H54 (cell line): ENCODE data around the gene SMIM32.

Experiments used
- DNase-seq: peaks from one replicate; pipeline ENCODE4 v3.0.0; 2011; ENCODE audit warnings: low spot score, mixed read lengths; ENCODE audit not compliant: insufficient read length
- FAIRE-seq: peaks from 3 replicates; lab custom pipeline; 2011; peaks lifted over from hg19 to GRCh38; lab: Jason Lieb, UNC
- POLR2A ChIP-seq: IDR thresholded peaks from 2 replicates; pipeline ENCODE4 v1.6.1; 2011; ENCODE audit warnings: low read depth, mild to moderate bottlenecking, low read length

SMIM32 gene

DNA sequence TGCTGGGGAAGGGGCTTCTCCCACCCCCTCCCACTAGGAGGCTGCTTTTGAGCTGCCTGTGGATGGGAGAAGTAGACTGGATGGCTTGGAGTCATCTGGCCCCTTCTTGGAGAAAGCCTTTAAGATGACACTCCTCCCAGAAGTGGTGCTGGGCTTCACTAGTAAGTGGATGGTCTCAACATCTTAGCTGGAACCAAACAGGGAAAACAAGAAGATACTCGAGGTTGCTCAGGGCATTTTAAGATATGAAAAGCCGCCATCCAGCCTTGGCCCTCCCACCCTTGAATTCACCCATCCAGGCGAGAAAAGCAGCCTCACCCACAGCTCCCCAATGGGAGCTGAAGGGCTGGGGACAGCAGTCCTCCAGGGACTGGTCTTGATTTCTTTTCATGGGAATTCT lies 7.8 kb upstream of the SMIM32 start:
- TF ChIP-seq POLR2A, result no peak
- DNase-seq (no peak), FAIRE-seq (no peak)

DNA sequence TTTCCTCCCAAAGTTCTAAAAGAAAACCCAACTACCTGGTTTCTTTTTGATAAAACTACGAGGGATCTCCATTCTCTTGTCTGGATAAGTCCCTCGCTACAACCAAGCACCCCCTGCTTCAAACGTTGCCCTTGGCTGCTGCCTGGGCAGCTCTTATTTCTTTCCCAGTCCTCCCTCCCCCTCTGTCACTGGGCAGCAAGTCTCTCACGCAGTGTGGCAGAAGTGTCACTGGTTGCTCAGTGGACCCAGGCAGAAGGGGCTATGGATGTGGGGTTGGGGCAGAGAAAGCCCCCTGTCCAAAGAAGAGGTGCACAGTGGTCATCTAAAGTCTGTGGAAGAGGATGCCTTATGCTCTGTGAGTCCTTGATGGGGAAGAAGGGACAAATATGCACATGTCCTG lies 7.2 kb upstream of the SMIM32 start:
- FAIRE-seq (no peak), DNase-seq (no peak)
- TF ChIP-seq POLR2A, result no peak

DNA sequence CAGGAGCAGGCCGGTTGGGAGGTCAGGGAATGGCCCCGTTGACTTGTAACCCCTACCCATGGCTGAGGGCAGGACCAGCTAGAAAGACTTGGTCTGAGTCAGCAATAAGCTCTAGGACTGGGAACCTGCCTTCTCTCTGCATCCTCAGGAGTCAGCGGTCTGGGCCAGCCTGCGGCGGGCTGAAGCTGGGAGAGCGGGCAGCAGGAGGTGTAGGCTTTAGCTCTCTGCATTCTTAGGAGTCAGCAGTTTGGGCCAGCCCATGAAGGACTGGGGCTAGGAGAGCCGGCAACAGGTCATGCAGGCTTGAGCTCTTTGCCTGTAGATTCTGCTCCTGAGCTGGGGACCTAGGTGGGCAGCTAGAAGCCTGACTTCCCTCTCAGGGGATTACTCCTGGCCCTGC lies 6.4 kb upstream of the SMIM32 start:
- no peak for FAIRE-seq
- TF ChIP-seq POLR2A, result no peak
- DNase-seq, result no peak

DNA sequence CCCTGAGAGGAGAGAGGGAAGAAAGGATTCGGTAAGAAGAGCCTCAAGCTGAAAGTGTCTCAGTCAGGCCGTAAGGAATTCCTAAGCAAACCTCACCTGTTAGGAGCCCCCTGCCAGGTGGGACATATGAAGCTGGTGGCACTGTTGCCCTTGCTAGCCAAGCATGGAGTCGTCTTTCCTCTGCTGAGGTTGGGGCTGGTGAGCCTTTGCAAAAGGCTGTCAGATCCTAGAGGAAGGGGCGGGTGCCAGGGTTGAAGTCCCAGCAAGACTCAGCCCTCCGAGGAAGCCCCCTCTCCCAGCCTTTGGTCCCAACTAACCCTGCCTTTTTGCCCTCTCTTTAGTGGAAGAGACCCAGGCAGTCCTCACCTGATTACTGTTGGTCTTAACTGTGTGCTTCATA lies 5.5 kb upstream of the SMIM32 start:
- no peak for TF ChIP-seq POLR2A
- no peak for DNase-seq
- FAIRE-seq, result no peak

DNA sequence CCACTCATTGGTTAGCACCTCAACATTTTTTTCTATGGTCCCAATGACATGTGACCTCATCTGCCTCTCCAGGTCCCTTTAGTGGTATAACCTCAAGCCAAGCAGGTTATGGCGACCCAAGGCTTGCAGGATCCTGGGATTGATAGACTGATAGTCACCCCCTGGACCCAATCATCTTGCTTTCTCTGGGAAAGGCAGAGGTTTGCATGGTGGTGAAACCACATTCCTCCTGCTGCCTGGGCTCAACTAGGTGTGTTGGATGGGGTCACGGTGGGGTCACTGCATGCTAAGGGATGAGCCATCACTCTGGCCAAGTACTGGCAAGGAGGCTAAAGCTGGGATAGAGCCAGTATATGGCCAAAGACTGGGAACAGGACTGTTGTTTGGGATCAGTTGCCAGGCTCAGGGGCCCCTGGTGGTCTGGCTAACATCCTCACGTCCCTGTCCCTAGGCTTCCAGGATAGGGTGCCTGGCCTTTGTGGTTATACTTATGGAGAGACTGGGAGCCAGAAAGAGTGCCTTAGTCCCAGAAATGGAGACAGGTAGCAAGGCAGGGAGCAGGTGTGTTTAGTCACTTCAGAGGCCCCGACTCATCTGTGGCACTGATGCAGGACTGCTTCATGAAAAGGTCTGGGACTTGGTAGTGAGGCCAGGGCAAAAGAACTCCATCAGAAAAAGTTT lies 4.6 kb upstream of the SMIM32 start:
- DNase-seq, result no peak
- no peak for TF ChIP-seq POLR2A

DNA sequence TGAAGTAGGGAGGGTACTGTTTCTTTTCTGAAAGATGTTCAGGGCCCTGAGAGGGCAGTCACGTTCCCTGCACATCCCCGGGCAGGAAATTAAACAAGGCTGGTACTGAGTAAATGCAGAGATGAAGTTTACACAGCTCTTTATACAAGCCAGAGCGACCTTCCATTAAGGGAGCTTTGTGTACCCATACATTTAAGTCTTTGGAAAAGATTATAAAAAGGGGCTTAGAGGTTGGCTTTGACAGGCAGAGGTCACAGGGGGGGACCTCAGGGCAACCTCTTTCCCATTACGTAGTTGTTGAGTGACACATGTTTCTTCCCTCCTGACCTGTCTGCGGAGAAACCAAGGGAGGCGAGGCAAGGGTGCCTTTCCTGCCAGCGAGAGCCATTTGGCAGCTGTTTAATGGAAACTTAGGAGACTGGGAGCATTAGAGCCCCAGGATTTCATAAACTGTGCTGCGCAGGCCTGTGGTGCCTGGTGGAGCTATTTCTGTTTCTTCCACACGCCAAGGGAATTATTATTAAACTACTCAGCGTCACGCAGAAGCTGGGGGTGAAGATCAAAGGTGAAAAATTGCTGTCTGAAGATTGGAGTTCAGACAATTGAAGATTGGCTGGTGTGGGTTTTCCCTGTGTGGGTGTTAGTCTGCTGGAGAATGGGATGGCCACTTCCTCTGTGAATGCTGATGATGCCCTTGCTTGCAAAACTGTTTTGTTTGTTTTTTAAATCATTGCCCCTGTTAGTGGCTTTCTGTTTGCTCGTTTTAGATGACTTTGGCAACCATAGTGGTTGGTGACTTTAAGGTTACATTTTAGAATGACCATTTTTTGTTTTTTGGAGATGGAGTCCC lies 3.2 kb upstream of the SMIM32 start:
- DNase-seq (no peak), FAIRE-seq (no peak)

More for the DNA sequence above, 4.6 kb upstream of the SMIM32 start:
- no peak for FAIRE-seq

DNA sequence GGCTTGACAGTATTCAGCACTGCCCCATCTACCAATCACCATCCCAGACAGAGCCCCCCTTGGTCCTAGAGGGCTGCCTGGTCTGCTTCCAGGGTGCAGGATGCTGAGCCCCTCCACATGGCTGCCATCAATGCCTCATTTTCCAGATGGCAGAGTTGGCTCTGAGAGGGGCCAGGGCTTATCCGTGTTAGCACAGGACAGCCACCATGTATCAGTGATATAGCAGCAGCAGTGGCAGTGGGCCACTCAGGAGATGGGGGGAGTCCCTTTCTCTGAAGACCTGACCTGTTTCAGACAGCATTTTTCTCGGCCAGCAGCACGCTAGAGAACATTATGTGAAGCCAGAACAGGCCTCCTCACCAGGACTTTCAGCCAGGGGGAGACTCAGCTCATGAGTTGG lies 1.6 kb upstream of the SMIM32 start:
- DNase-seq (no peak), FAIRE-seq (no peak)
- no peak for TF ChIP-seq POLR2A

More for the DNA sequence above, 3.2 kb upstream of the SMIM32 start:
- no peak for TF ChIP-seq POLR2A

DNA sequence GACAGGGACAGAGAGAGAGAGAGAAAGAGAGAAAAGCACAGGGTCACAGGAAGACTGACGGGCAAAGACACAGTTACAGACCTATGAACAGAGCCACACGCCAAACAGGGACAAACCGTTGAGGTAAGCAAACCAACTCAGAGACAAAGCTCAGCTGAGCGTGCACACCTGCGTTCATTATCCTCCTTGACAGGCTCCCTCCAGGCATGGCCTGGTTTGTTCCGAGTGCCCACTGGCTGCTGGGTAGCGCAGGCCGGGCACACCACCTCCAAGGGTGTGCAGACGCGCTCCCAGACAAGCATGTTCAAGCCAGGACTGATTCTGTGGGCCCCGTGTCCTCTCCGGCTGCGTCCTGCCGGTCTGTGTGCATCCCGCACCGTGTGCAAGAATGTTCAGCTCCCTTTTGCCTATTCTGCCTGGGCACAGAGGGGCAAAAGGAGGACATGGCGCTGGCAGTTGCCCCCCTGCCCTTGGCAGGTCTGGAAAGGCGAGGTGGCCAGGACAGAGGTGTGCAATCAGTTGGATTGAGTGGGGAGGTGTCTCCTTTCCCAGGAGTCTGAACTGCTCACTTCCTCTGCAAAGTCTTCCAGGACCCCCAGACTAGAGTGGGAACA lies 467 bp upstream of the SMIM32 start:
- FAIRE-seq, result no peak
- DNase-seq, result no peak

DNA sequence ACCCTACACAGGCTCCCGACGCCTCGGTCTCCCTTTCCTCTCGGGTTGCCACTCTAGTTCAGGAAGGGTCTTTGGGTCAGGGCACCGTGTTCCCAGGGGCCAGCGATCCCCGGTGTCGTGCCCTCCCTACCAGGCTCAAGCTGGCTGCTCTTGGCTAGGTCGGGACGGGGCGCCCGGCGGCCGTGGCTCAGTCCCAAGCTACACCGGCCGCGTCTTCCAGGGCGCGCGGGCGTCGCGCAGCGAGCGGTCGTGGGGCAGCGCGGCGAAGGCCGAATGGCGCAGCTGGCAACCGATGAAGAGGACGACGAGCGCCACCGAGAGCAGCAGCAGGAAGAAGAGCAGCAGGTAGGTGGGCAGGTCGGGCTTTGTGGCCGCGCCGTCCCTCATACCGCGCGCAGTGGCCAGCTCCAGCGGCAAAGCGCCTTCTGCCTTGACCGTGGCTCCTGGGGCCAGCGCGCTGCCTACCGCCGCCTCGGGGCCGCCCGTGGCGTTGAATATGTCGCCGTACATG lies 892 bp downstream of the SMIM32 start:
- TF ChIP-seq POLR2A, result no peak
- no peak for FAIRE-seq
- no peak for DNase-seq

More for the DNA sequence above, 467 bp upstream of the SMIM32 start:
- no peak for TF ChIP-seq POLR2A

DNA sequence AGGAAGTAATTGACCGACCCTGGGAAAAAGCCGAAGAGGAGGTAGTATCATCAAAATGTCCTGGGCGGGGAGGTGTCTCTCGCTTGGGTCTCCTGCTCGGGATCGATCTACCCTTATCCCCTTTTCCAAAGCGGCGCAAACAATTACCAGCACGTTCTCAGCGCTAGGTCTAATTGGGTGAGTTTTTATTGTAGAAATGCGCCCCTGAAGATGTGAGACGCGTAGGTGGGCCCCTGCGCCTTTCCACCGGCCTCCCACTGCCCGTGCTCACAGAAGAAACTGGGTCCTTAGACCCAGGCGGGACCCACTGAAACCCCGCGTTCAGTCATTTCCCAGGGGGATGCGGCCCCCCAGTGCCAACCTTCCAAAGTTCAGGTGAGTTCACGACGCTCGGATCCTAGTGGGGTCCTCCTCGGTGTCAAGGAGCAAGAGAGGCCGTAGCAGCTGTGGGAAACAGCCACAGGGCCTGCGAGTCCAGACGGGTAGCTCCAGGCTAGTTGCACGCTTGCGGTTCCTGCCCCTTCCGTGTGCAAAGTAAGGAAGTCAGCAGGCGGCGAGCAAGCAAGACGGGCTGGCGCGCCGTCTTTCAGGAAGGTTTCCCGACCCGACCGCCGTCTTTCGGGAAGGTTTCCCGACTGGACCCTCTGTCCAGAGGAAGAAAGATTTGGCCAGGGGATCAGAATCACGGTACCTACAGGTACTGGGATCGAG lies 1.5 kb downstream of the SMIM32 start:
- FAIRE-seq (no peak), DNase-seq (no peak)
- no peak for TF ChIP-seq POLR2A

DNA sequence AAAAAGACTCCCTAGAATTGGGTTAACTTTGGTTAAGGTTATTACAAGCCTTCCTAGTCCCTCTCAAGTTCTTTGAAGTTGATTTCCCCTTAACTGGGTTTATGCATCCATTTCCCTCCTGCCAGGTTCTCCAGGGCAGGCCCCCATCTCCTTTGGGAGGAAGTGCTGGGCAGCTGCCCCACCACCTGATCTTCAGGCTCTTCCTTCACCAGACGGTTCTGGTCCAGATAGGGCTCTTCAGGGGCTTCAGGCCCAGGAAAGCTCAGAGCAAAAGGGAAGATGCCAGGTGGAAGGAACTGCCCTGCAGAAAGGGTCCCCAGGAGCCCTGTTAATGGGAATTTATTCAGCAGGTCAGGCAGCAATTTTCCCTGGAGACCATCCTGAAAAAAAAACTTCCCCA lies 2.1 kb downstream of the SMIM32 start:
- no peak for FAIRE-seq
- TF ChIP-seq POLR2A, result no peak

DNA sequence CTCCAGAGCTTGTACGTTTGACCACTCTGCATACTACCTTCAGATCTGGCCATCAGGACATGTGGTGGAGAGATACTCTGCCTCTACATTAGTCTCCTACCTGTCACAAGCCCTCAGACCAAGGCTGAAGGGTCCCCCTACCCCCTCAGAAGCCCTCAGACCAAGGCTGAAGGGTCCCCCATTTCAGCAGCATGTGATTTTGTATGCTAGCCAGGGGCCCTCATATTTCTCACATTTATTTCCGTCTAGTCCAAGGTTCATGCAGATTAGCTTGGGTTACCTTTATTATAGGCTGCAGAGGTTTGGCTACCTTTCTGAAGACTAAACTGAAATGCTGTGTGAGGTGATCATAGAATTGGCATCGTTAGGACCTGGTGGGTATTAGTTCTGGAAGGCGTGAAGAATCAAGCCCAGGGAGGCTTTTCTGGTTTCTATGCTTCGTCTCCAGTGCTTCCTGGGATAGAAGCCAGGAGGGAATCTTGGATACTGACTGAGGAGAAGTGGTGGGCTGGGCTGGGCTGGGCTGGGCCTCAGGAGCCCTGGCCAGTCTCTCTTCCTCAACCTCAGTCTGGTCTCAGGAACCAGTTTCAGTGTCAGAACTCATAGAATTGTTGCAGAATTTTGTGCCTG lies 2.8 kb downstream of the SMIM32 start:
- DNase-seq, result no peak
- no peak for FAIRE-seq
- TF ChIP-seq POLR2A, result no peak

More for the DNA sequence above, 2.1 kb downstream of the SMIM32 start:
- no peak for DNase-seq

DNA sequence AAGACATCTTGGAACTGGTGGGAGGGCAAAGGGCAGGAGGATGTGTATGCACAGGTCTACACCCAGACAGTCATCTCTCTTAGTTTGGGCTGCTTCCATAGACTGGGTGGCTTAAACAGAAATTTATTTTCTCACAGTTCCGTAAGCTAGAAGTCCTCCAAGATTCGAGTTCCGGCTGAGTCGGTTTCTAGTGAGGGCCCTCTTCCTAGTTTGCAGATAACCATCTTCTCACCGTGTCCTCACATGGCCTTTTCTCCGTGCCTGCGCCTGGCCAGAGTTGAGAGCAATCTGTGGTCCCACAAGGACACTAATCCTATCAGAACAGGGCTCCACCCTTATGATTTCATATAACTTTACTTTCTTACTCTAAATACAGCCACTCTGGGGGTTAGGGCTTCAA lies 4.1 kb downstream of the SMIM32 start:
- FAIRE-seq (no peak), DNase-seq (no peak)
- no peak for TF ChIP-seq POLR2A
